ENCODE results near the gene ELF1.

DNA sequence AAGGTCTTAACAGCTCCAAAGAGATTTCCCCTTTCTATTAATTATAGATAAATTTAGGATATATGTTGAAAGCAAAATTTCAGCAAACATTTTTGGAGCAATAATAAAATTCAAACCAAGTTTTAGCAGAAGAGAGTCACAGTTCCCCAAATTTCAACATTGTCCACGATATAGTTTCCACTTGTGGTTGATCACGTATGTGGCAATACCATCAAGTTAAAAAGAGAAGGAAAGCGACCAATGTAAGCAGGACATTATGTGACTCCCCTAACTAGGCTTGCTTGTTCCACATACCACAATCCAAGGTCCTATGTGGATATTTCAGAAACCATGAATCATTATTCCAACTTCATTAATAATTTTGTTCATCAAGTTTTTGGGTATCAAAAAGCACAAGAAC lies 52.8 kb downstream of the ELF1 start:
- TF ChIP-seq POLR2A (IDR thresholded peaks at IDR 0.05), result no peak
- TF ChIP-seq, protein P1, sequence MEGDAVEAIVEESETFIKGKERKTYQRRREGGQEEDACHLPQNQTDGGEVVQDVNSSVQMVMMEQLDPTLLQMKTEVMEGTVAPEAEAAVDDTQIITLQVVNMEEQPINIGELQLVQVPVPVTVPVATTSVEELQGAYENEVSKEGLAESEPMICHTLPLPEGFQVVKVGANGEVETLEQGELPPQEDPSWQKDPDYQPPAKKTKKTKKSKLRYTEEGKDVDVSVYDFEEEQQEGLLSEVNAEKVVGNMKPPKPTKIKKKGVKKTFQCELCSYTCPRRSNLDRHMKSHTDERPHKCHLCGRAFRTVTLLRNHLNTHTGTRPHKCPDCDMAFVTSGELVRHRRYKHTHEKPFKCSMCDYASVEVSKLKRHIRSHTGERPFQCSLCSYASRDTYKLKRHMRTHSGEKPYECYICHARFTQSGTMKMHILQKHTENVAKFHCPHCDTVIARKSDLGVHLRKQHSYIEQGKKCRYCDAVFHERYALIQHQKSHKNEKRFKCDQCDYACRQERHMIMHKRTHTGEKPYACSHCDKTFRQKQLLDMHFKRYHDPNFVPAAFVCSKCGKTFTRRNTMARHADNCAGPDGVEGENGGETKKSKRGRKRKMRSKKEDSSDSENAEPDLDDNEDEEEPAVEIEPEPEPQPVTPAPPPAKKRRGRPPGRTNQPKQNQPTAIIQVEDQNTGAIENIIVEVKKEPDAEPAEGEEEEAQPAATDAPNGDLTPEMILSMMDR (IDR thresholded peaks at IDR 0.05), result no peak

All from ovary (tissue), 3 donors.